ENCODE measurements around the gene WDR48. TPM values are rescaled to one million over a fixed set of nuclear protein-coding genes. Genes with fewer than 3 reads are reported as not detected.

The WDR48 gene
- total RNA-seq, 2 experiments from 2014 or later = 81.2 to 88.6 TPM

- Mint-ChIP-seq H3K27ac (peak overlapping the region; percentile 68), H3K9me3 (no peaks in the 10 kb centered on the region), H3K36me3 (ENCODE audit: low read depth) (peaks cover 42% of the 10 kb centered on the region), H3K4me1 (ENCODE audit: low read depth) (peaks cover 25% of the 10 kb centered on the region), H3K27me3 (no peaks in the 10 kb centered on the region), H3K4me3 (no peak overlapping the region)
- H3K27ac ChIP-seq (ENCODE audit: low read depth in 1 of 2, low read length in 2 of 2) = no peak overlapping the region
- no peak for TF ChIP-seq CTCF (IDR thresholded peaks at IDR 0.05)
- peaks cover 17% of the 10 kb centered on the region for H3K4me1 ChIP-seq (ENCODE audit: insufficient read depth, low read length)
- ATAC-seq (ENCODE audit: poor library complexity) = peak; percentile 8
- H3K36me3 ChIP-seq (ENCODE audit: insufficient read depth, low read length) = peaks cover 35% of the 10 kb centered on the region
- H3K27me3 ChIP-seq (ENCODE audit: control insufficient read depth in 1 of 2, insufficient read depth in 2 of 2, low read length in 2 of 2) = no peaks in the 10 kb centered on the region
- CTCF ChIA-PET = no interaction called here
- H3K4me3 ChIP-seq (ENCODE audit: low read length) = no peak overlapping the region
- intact Hi-C loops (cut with DNase I, micrococcal nuclease) = no loop called here
- peak in 1 of 14 experiments; percentile 28 for DNase-seq
- H3K9me3 ChIP-seq (ENCODE audit: control insufficient read depth in 1 of 2, insufficient read depth in 1 of 2, low read length in 2 of 2) = no peaks in the 10 kb centered on the region
- POLR2A ChIA-PET = no interaction called here
Measured at GRCh38 chr3:39137991-39138803, 86.4 kb downstream of the WDR48 start.

GRCh38 chr3:39138804-39139415 is 87.1 kb downstream of the WDR48 start:
- Histone ChIP-seq H3K9me3 (ENCODE audit: control insufficient read depth in 1 of 2, insufficient read depth in 1 of 2, low read length in 2 of 2) (no peaks in the 10 kb centered on the region), H3K27me3 (ENCODE audit: control insufficient read depth in 1 of 2, insufficient read depth in 2 of 2, low read length in 2 of 2) (no peaks in the 10 kb centered on the region), H3K4me3 (ENCODE audit: low read length) (no peak overlapping the region), H3K4me1 (ENCODE audit: insufficient read depth, low read length) (peaks cover 21% of the 10 kb centered on the region), H3K27ac (ENCODE audit: low read depth in 1 of 2, low read length in 2 of 2) (no peak overlapping the region), H3K36me3 (ENCODE audit: insufficient read depth, low read length) (peaks cover 42% of the 10 kb centered on the region)
- Mint-ChIP-seq H3K27ac (peak overlapping the region; percentile 68), H3K36me3 (ENCODE audit: low read depth) (peaks cover 49% of the 10 kb centered on the region), H3K4me3 (no peak overlapping the region), H3K4me1 (ENCODE audit: low read depth) (peaks cover 25% of the 10 kb centered on the region), H3K27me3 (no peaks in the 10 kb centered on the region), H3K9me3 (no peaks in the 10 kb centered on the region)
- TF ChIP-seq CTCF (IDR thresholded peaks at IDR 0.05) = no peak
- DNase-seq (peak in 1 of 14 experiments; percentile 35), ATAC-seq (ENCODE audit: poor library complexity) (peak; percentile 5)
- CTCF ChIA-PET = no interaction called here
- POLR2A ChIA-PET = no interaction called here
- intact Hi-C loops (cut with DNase I, micrococcal nuclease) = no loop called here

GRCh38 chr3:39139442-39139841 is 87.6 kb downstream of the WDR48 start:
- Histone ChIP-seq H3K4me3 (ENCODE audit: low read length) (no peak overlapping the region), H3K36me3 (ENCODE audit: insufficient read depth, low read length) (peaks cover 47% of the 10 kb centered on the region), H3K27me3 (ENCODE audit: control insufficient read depth in 1 of 2, insufficient read depth in 2 of 2, low read length in 2 of 2) (no peaks in the 10 kb centered on the region), H3K27ac (ENCODE audit: low read depth in 1 of 2, low read length in 2 of 2) (no peak overlapping the region), H3K4me1 (ENCODE audit: insufficient read depth, low read length) (peaks cover 21% of the 10 kb centered on the region), H3K9me3 (ENCODE audit: control insufficient read depth in 1 of 2, insufficient read depth in 1 of 2, low read length in 2 of 2) (no peaks in the 10 kb centered on the region)
- TF ChIP-seq CTCF (IDR thresholded peaks at IDR 0.05) = no peak
- Mint-ChIP-seq H3K4me3 (no peak overlapping the region), H3K9me3 (no peaks in the 10 kb centered on the region), H3K36me3 (ENCODE audit: low read depth) (peaks cover 55% of the 10 kb centered on the region), H3K27me3 (no peaks in the 10 kb centered on the region), H3K4me1 (ENCODE audit: low read depth) (peaks cover 28% of the 10 kb centered on the region), H3K27ac (peak overlapping the region; percentile 68)
- ChIA-PET CTCF (no interaction called here), POLR2A (no interaction called here)
- ATAC-seq (ENCODE audit: poor library complexity) = no peak
- intact Hi-C loops (cut with DNase I, micrococcal nuclease) = no loop called here
- no peak for DNase-seq

All from CD4-positive, alpha-beta T cell (primary cell).